NCI-H1417 (cell line): ENCODE data around the gene SHB.

ENCODE experiments used
- DNase-seq, 3 experiments: peaks; one replicate each; lab custom pipeline; 2025; lab: John Stamatoyannopoulos, UW

The SHB gene

GRCh38 chr9:37989701-37990100 lies 79.3 kb downstream of the SHB start:
- DNase-seq: no peak

- no peak for DNase-seq
Observed at GRCh38 chr9:37988602-37989001, 80.4 kb downstream of the SHB start.

GRCh38 chr9:37988041-37988440 lies 81.0 kb downstream of the SHB start:
- no peak for DNase-seq

- DNase-seq: no peak
Observed at GRCh38 chr9:37987467-37987981, 81.5 kb downstream of the SHB start.

- no peak for DNase-seq
Observed at GRCh38 chr9:37986771-37987258, 82.2 kb downstream of the SHB start.

- no peak for DNase-seq
Observed at GRCh38 chr9:37986001-37986400, 83.0 kb downstream of the SHB start.

- DNase-seq: peak in 2 of 3 experiments; percentile 82 to 89
Observed at GRCh38 chr9:37984672-37985611, 84.1 kb downstream of the SHB start.

- DNase-seq: no peak
Observed at GRCh38 chr9:37984278-37984671, 84.8 kb downstream of the SHB start.

- DNase-seq: peak in 1 of 3 experiments; percentile 3
Observed at GRCh38 chr9:37983381-37984067, 85.5 kb downstream of the SHB start.

- no peak for DNase-seq
Observed at GRCh38 chr9:37979844-37980243, 89.2 kb downstream of the SHB start.

GRCh38 chr9:37978983-37979382 lies 90.0 kb downstream of the SHB start:
- no peak for DNase-seq

- peak in 1 of 3 experiments; percentile 4 for DNase-seq
Observed at GRCh38 chr9:37978481-37978864, 90.6 kb downstream of the SHB start.

GRCh38 chr9:37977851-37978480 lies 91.1 kb downstream of the SHB start:
- DNase-seq: no peak

GRCh38 chr9:37976714-37977477 lies 92.1 kb downstream of the SHB start:
- DNase-seq: peak in 1 of 3 experiments; percentile 7

GRCh38 chr9:37975639-37976038 lies 93.4 kb downstream of the SHB start:
- no peak for DNase-seq

- no peak for DNase-seq
Observed at GRCh38 chr9:37974506-37975173, 94.4 kb downstream of the SHB start.

GRCh38 chr9:37972351-37972848 lies 96.6 kb downstream of the SHB start:
- no peak for DNase-seq

GRCh38 chr9:37971691-37972090 lies 97.3 kb downstream of the SHB start:
- DNase-seq: no peak

- peak in 1 of 3 experiments; percentile 4 for DNase-seq
Observed at GRCh38 chr9:37971108-37971459, 97.9 kb downstream of the SHB start.

- no peak for DNase-seq
Observed at GRCh38 chr9:37970301-37971107, 98.5 kb downstream of the SHB start.
